ENCODE results near the gene AMY1C. TPM values are rescaled to one million over a fixed set of nuclear protein-coding genes. Genes with fewer than 3 reads are reported as not detected.
"Not testable (repeated sequence)": the region's sequence is repeated elsewhere in the genome, so short reads cannot be mapped to it uniquely, and the experiment has no call there.

Gene AMY1C
- not detected for total RNA-seq
- long read RNA-seq, donor 1 = 0 reads
- long read RNA-seq, donor 2 = 0 reads

DNA sequence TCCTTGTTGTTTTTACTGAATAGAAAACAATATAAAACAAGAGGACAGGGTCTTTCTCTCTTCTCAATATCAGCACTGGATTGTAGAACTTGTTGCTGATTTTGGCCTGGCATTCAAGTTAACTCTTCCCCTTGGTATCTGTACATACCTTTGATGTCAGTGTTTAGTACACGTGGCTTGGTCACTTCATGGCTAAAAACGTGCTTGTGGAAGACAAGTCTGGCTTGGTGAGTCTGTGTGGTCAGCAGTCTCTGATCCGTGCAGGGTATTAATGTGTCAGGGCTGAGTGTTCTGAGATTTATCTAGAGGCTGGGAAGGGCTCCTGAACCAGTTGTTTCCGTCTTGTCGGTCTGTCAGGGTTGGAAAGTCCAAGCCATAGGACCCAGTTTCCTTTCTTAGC lies at the start of gene AMY1C:
Gene AMY1C, plus strand, starts transcription at position 301 of the 400 bp plus-strand sequence. CDS start 572 bp downstream, outside the sequence.
- DNase-seq (ENCODE audit: low spot score); intact Hi-C loops (cut with DNase I): not testable (repeated sequence)

DNA sequence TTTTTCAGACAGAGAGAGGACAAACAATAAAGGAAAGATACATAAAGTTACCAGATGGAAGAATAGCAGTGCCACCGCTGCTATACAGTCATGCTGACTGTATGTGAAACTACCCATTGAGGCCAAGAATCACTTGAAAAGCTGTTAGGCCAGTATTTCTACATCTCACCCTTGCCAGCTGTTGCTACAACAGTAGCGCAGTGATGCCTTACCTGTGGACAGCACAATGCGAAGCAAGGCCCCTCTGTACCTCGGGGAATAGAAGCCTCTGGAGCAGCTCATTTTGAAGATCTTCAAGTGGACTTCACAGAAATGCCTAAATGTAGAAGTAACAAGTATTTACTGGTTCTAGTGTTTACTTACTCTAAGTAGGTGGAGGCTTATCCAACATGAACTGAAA lies 49.0 kb upstream of the AMY1C start:
- DNase-seq (ENCODE audit: low spot score); intact Hi-C loops (cut with DNase I): not testable (repeated sequence)

DNA sequence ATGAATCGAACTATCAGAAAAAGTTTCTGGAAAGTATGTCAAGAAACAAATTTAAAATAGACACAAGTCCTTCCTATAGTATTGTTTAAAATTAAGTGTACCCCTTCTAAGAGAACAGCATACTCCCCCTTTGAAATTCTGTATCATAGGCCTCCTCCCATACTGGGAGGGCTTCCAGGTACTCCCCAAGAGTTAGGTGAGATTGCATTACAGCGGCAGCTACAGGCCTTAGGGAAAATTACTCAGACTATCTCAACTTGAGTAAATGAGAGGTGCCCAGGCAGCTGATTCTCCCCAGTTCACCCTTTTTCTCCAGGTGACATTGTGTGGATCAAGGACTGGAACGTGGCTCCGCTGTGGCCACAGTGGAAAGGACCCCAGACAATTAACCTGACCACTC lies 48.4 kb upstream of the AMY1C start:
- DNase-seq (ENCODE audit: low spot score); intact Hi-C loops (cut with DNase I): not testable (repeated sequence)

DNA sequence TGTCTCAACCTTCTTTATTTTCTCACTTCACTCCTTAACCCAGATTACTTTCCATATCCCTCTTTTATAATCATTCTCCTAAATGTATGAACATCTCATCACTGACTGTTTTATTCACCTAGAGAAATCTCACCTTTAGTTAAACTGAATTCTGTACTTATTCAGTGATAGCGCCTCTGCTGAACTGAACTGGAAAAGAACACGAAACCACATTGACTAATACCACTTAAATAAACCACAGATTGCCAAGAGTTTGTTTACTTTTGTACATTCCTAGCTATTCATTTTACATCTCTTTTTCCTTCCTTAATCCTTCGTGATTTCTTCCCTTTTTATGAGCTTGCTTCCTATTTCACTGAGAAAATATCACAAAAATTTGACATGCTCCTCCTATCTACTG lies 42.0 kb upstream of the AMY1C start:
- DNase-seq (ENCODE audit: low spot score); intact Hi-C loops (cut with DNase I): not testable (repeated sequence)

DNA sequence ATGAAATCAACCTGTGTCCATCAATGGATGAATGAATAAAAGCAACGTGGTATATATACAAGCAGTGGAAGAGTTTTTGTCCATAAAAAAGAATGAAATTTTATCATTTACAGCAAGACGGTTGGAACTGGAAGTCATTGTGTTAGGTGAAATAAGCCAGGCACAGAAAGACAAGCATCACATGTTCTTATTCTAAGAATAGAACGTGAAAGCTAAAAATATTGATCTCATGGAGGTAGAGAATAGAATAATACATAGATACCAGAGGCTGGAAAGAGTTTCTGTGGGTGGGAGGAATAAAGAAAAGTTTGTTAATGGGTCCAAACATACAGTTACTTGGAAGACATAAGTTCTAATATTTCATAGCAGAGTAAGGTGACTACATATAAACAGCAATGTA lies 39.3 kb upstream of the AMY1C start:
- DNase-seq (ENCODE audit: low spot score); intact Hi-C loops (cut with DNase I): not testable (repeated sequence)

DNA sequence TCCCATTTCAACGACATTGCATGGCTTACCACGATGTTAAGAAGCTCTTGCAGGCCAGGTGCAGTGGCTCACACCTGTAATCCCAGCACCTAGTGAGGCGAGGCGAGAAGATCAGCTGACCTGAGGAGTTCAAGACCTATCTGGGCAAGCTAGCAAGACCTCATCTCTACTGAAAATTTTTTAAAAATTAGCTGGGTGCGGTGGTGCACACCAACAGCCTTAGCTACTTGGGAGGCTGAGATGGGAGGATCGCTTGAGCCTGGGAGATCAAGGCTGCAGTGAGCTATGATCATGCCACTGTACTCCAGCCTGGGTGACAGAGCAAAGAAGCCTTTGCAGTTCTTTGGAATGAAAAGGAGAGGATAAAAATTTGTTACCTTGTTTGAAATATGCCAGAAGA lies 32.3 kb upstream of the AMY1C start:
- DNase-seq (ENCODE audit: low spot score) = peak; percentile 71
- intact Hi-C loops (cut with DNase I) = not testable (repeated sequence)

DNA sequence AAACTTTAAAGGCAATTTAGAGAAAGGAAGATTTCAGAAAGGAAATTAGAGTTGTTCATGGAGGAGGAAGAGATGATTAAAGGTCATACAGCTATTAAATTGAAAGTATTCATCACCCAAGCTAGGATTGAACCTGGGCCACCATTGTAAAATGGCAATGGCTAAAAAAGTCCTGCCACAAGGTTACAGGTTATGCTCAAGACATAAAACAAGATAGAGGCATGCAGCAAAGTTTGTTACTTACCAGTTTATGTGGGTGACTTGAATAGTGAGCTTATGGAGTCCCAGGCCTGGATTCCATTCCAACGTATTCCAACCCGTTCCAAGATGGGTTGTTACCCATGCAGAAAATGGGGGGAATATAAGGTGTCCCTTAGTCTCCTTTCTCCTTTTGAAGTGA lies 28.2 kb upstream of the AMY1C start:
- DNase-seq (ENCODE audit: low spot score); intact Hi-C loops (cut with DNase I): not testable (repeated sequence)

DNA sequence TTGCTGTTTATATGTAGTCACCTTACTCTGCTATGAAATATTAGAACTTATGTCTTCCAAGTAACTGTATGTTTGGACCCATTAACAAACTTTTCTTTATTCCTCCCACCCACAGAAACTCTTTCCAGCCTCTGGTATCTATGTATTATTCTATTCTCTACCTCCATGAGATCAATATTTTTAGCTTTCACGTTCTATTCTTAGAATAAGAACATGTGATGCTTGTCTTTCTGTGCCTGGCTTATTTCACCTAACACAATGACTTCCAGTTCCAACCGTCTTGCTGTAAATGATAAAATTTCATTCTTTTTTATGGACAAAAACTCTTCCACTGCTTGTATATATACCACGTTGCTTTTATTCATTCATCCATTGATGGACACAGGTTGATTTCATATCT lies 14.4 kb upstream of the AMY1C start:
- DNase-seq (ENCODE audit: low spot score); intact Hi-C loops (cut with DNase I): not testable (repeated sequence)

DNA sequence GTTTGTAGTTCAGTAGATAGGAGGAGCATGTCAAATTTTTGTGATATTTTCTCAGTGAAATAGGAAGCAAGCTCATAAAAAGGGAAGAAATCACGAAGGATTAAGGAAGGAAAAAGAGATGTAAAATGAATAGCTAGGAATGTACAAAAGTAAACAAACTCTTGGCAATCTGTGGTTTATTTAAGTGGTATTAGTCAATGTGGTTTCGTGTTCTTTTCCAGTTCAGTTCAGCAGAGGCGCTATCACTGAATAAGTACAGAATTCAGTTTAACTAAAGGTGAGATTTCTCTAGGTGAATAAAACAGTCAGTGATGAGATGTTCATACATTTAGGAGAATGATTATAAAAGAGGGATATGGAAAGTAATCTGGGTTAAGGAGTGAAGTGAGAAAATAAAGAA lies 11.7 kb upstream of the AMY1C start:
- intact Hi-C loops (cut with DNase I); DNase-seq (ENCODE audit: low spot score): not testable (repeated sequence)

DNA sequence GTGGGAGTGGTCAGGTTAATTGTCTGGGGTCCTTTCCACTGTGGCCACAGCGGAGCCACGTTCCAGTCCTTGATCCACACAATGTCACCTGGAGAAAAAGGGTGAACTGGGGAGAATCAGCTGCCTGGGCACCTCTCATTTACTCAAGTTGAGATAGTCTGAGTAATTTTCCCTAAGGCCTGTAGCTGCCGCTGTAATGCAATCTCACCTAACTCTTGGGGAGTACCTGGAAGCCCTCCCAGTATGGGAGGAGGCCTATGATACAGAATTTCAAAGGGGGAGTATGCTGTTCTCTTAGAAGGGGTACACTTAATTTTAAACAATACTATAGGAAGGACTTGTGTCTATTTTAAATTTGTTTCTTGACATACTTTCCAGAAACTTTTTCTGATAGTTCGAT lies 5.2 kb upstream of the AMY1C start:
- DNase-seq (ENCODE audit: low spot score); intact Hi-C loops (cut with DNase I): not testable (repeated sequence)

DNA sequence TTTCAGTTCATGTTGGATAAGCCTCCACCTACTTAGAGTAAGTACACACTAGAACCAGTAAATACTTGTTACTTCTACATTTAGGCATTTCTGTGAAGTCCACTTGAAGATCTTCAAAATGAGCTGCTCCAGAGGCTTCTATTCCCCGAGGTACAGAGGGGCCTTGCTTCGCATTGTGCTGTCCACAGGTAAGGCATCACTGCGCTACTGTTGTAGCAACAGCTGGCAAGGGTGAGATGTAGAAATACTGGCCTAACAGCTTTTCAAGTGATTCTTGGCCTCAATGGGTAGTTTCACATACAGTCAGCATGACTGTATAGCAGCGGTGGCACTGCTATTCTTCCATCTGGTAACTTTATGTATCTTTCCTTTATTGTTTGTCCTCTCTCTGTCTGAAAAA lies 4.7 kb upstream of the AMY1C start:
- DNase-seq (ENCODE audit: low spot score); intact Hi-C loops (cut with DNase I): not testable (repeated sequence)

DNA sequence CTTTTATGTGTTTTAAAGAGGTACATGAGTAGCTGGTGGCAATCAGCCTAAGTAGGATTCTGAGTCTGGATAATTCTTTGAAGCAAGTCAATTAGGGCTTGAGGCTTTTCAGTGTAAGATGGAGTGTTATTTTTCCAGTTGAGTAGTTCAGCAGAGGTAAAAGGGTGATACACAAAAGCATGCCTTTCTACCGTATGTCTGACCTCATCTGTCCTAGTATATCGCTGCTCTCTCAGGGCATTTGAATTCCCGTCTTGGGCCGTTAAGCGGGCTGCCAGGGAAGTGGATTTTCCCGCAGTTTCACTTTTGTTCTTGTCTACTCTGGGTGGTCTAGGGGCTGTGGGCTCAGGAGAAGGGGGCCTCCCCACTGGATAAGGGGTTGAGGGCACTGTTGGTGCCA lies 1.4 kb upstream of the AMY1C start:
- intact Hi-C loops (cut with DNase I) = not testable (repeated sequence)

DNA sequence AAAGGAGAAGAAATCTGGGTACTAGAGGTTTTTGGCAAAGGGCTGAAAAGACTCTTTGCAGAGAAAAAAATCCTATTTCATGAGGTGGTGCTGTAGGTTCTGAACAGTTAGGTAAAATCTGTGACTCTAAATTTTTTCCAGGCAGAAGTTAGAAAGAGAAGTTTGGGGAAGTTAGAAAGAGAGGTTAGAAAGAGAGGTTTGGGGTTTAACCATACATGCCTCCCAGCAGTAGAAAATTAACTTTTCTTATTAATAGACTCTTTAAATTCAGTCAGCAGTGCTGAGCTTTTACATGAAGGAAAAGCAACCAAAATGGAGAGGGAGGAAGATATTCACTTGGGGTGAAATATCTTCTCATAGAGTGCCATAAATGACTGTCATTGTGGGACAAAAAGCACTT lies 12.2 kb downstream of the AMY1C start:
- DNase-seq (ENCODE audit: low spot score) = no peak
- intact Hi-C loops (cut with DNase I) = no loop called here

More for the DNA sequence above, 1.4 kb upstream of the AMY1C start:
- DNase-seq (ENCODE audit: low spot score) = not testable (repeated sequence)

DNA sequence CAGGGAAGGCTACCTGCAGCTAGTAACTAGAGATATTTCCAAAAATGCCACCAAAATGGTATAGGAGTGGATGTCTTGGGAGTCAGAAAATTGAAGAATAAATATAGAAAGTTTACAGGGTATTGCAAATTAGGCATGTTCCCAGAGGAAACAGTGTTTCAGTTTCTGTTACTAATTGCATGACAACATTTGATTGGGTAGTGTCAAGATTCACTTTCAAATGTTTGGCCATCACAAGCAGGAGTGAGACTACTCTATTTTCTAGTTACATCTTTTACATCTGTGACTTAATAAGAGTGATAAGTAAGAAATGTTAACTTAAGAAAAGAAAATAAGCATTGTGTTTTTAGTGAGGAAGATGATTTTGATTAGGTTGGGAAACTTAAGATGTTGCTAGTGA lies 30.2 kb downstream of the AMY1C start:
- intact Hi-C loops (cut with DNase I) = no loop called here

DNA sequence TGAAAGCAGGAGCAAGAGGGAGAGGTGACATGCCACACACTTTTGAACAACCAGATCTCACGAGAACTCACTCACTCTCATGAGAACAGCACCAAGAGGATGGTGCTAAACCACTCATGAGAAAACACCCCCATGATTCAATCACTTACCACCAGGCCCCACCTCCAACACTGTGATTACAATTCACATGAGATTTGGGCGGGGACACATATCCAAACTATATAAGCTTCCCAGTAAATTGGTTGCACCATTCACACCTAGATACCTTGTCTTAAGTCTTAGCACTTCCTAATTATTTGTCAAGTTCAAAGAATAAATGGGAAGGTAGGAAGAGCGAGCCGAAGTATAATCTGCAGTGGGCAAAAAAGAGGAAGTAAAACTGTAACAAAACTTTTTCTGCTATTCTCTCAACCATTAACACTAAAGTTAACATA lies 34.3 kb downstream of the AMY1C start:
- intact Hi-C loops (cut with DNase I) = no loop called here
- DNase-seq (ENCODE audit: low spot score) = no peak

More for the DNA sequence above, 30.2 kb downstream of the AMY1C start:
- no peak for DNase-seq (ENCODE audit: low spot score)

DNA sequence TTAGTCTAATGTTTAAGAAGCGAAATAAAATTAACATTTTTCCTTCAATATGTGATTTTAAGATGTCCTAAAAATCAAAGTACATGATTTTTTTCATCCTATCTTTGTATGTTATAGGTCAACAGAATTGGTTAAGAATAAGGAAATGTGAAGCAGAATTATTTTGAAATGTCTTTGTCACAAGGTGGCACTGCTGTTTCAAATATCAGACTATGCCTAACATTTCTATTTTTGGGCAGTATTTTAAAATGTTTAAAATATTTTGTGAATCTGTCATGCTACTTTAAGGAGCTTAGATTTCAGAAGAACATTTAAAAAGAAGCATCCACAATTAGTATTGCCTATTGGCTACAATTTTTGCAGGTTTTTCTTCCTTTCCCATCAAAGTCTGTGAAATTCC lies 38.7 kb downstream of the AMY1C start:
- DNase-seq (ENCODE audit: low spot score) = no peak

DNA sequence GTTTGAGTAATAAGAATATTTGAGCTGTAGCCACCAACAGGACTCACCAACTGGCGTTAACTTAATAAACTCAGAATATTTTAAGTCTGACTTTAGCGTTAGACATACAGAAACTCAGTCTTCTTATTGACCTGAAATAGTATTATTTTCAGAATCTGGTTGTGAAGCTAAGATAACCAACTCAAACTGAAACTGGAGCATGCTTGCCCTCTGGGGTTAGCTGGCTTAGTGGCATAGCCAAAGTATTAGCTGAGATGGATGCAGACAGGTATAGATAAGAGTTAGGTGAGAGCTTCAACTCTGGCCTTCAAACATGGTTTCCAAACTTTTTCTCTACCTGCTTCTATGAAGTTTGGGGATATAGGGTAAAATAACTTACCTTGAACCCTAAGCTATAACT lies 40.5 kb downstream of the AMY1C start:
- DNase-seq (ENCODE audit: low spot score) = no peak
- intact Hi-C loops (cut with DNase I) = no loop called here

More for the DNA sequence above, 38.7 kb downstream of the AMY1C start:
- intact Hi-C loops (cut with DNase I) = no loop called here

Other genes with a start within 250 kb of the AMY1C start
- 10 to 100 TPM; 23.1 to 26.8 TPM for gene RNPC3, start 224.2 kb upstream of the AMY1C start, total RNA-seq
- 10 to 100 TPM; 15.1 to 15.6 TPM for gene AMY2B, start 178.3 kb upstream of the AMY1C start, total RNA-seq
- gene AMY2A, start 132.5 kb upstream of the AMY1C start, total RNA-seq = 1 to 10 TPM in 1 of 2 donors, not detected in 1; 3.3 TPM
- gene AMY1A, start 94.1 kb upstream of the AMY1C start, total RNA-seq = not detected
- gene AMY1B, start 53.7 kb upstream of the AMY1C start, total RNA-seq = not detected